Measurements from ENCODE around the gene TRIM2. TPM values are rescaled to one million over a fixed set of nuclear protein-coding genes. Genes with fewer than 3 reads are reported as not detected.

The TRIM2 gene
- total RNA-seq, 4 donors from 2014 or later = 5.8 to 18.9 (median 14.9) TPM

DNA sequence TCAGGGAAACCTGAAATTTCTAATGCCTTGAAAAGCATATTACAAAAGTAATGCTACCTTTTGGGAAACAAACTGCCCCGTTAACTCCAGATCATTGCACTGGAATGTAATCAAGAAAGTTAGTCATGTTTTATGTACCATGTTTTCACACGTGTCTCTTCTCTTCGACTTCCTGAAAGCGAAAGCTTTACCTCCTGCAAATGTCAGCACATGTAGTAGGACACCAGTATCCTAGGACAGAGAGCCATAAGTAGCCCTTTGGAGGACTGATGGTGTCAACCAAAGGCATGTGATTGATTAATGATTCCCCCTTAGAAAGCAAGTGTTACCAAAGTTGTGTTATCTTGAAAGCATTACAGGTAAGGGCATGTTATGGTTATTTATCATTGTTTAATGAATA, 131.4 kb downstream of the TRIM2 start:
- no peak for DNase-seq
- intact Hi-C loops (cut with DNase I) = no loop called here
- H3K4me1 ChIP-seq = peaks cover 0 to 11% (median 0%) of the 10 kb centered on the region in 3 donors
- no peaks in the 10 kb centered on the region for H3K9me3 ChIP-seq
- 36 to 57% methylated on average over 3 to 4 of the region's 4 CpGs for WGBS, 2 donors
- no peaks in the 10 kb centered on the region for H3K36me3 ChIP-seq
- H3K27me3 ChIP-seq = no peaks in the 10 kb centered on the region
- no peak overlapping the region for H3K4me3 ChIP-seq
- no peak overlapping the region for H3K27ac ChIP-seq
- TF ChIP-seq CTCF (IDR thresholded peaks at IDR 0.05) (no peak), POLR2A (IDR thresholded peaks at IDR 0.05) (no peak)

DNA sequence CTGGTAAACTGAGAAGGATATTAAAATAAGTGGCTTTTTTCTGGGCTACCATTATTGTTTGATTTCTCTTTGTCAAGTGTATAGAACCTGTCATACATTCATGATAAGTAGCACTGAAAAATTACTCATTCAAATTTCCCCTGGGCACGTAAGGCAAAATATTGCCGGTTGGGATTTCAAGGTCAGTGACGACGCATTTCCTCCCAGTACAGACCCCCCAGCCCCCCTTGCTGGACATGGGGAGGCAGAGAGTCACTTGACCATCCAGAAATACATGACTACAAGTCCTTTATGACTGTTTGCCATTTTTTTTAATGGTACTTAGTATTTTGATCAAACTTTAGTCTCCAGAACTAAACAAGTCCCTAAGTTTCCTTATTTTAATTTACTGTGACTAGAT, 133.4 kb downstream of the TRIM2 start:
- Histone ChIP-seq H3K36me3 (no peaks in the 10 kb centered on the region), H3K4me1 (peaks cover 0 to 19% (median 4%) of the 10 kb centered on the region in 3 donors), H3K27ac (no peak overlapping the region), H3K9me3 (no peaks in the 10 kb centered on the region), H3K4me3 (no peak overlapping the region), H3K27me3 (no peaks in the 10 kb centered on the region)
- 77 to 82% methylated on average over 4 of the region's 4 CpGs for WGBS, 2 donors
- intact Hi-C loops (cut with DNase I) = no loop called here
- DNase-seq = no peak
- TF ChIP-seq CTCF (IDR thresholded peaks at IDR 0.05) (no peak), POLR2A (IDR thresholded peaks at IDR 0.05) (no peak)

GRCh38 chr4:153341575-153342090, 137.4 kb downstream of the TRIM2 start:
- WGBS, 2 donors = 25 to 32% methylated on average over 5 of the region's 5 CpGs
- Histone ChIP-seq H3K4me1 (peaks cover 0 to 23% (median 10%) of the 10 kb centered on the region in 3 donors), H3K27ac (no peak overlapping the region), H3K4me3 (no peak overlapping the region), H3K36me3 (no peaks in the 10 kb centered on the region), H3K27me3 (no peaks in the 10 kb centered on the region), H3K9me3 (no peaks in the 10 kb centered on the region)
- no peak for DNase-seq
- TF ChIP-seq POLR2A (IDR thresholded peaks at IDR 0.05) = no peak
- no peak for TF ChIP-seq CTCF (IDR thresholded peaks at IDR 0.05)
- intact Hi-C loops (cut with DNase I) = loop anchor here (5.0 to 10.0 kb wide), 3 partner anchors 93 to 413 kb away; no protein-coding TSS in a partner anchor

DNA sequence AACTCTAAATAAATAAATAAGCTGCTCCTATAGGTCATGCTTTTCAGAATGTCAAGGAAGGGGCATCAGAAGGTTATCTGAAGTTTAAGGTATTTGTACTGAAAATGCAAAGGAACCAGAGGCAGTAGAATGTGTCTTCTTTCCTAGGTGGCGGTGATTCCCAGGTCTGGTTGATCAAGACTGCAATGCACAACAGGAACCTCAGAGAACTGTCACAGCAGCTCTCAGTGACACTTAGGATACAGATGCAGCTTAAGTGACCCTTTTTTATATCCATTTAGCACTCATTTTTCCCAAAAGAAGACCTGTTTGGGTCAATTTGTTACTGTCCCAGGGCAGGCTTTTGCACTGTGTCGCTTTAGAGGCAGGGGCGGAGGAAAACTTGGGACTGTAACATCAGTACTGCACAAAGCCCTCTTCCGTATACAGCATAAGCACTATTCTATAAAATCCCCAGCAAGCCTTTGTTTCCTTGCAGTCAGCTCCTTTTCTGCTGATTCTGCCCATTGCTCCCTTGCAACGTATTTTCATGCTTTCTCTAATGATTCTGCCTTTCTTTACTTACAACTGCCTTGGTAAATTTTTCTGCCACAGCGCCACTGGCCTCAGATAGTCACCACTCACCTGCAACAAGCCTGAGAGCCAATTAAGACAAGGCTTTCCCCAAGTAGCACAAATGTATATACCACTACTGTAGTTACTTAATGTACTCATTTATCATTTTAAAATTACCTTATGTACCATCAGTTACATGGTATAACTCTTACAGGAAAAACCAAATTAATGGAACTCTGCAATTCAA, 138.7 kb downstream of the TRIM2 start:
- intact Hi-C loops (cut with DNase I) = loop anchor here (5.0 to 10.0 kb wide), 3 partner anchors 92 to 412 kb away; no protein-coding TSS in a partner anchor
- WGBS, 2 donors = 91 to 92% methylated on average over 6 of the region's 6 CpGs

More for the DNA sequence above, 138.7 kb downstream of the TRIM2 start:
- H3K4me3 ChIP-seq = no peak overlapping the region
- no peaks in the 10 kb centered on the region for H3K36me3 ChIP-seq
- H3K27ac ChIP-seq = no peak overlapping the region
- no peak for DNase-seq
- peaks cover 0 to 23% (median 10%) of the 10 kb centered on the region in 3 donors for H3K4me1 ChIP-seq
- no peaks in the 10 kb centered on the region for H3K27me3 ChIP-seq
- no peaks in the 10 kb centered on the region for H3K9me3 ChIP-seq
- no peak for TF ChIP-seq CTCF (IDR thresholded peaks at IDR 0.05)
- TF ChIP-seq POLR2A (IDR thresholded peaks at IDR 0.05) = no peak
